Measurements from ENCODE around the gene KIF23. TPM values are rescaled to one million over a fixed set of nuclear protein-coding genes. Genes with fewer than 3 reads are reported as not detected.

The KIF23 gene
- total and polyA plus RNA-seq, 2 donors (not counting 1 experiment from before 2014, with no cell fraction given), result 16.5 to 19.4 TPM

DNA sequence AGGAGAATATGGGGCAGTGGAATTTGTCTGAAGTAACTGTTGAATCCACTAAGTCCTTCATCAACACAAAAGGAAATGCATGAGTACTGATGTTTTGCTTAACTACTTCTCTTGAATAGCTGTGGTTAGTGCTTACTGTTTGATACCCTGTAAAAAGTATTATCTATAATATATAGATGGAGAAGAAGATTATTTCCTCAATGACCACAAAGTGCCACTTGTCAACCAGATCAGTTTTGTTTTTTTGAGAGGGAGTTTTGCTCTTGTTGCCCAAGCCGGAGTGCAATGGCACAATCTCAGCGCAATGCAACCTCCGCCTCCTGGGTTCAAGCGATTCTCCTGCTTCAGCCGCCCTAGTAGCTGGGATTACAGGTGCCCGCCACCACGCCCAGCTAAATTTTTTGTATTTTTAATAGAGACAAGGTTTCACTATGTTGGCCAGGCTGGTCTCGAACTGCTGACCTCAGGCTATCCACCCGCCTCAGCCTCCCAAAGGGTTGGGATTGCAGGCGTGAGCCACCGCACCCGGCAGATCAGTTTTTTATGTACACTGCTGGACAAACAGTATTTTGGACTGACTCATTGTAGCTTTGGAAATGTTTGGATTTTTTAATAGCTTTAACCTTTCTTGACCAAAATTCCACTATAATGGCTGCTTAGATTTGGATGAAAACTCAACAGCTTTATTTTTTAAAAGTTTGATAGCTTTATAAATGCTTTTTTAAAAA is 37.0 kb downstream of the KIF23 start:
- Histone ChIP-seq H3K4me2 (ENCODE audit: extremely low read depth, insufficient read depth, low read length) (no peak overlapping the region), H3K4me3 (replicated peaks in 1 of 4; ENCODE audit: control extremely low read depth in 1 of 4, insufficient read depth in 1 of 4, low read depth in 3 of 4, low read length in 4 of 4) (peak overlapping the region in 1 of 4 experiments; percentile 86), H3K9ac (ENCODE audit: insufficient read depth, low read length) (no peak overlapping the region), H4K20me1 (ENCODE audit: control insufficient read depth, extremely low read depth, insufficient read depth, low read length) (peaks cover 6% of the 10 kb centered on the region), H2AFZ (ENCODE audit: low read length) (no peak overlapping the region), H3K9me3 (ENCODE audit: control insufficient read depth, insufficient read depth, low read depth, low read length) (no peaks in the 10 kb centered on the region), H3K27me3 (ENCODE audit: control insufficient read depth, insufficient read depth, low read length) (no peaks in the 10 kb centered on the region), H3K36me3 (ENCODE audit: control insufficient read depth, insufficient read depth, low read length) (peaks cover 9% of the 10 kb centered on the region), H3K27ac (ENCODE audit: insufficient read depth, low read length) (no peak overlapping the region), H3K79me2 (ENCODE audit: control insufficient read depth, insufficient read depth, low read length) (peaks cover 34% of the 10 kb centered on the region), H3K4me1 (ENCODE audit: control insufficient read depth, extremely low read depth, insufficient read depth, low read length) (peaks cover 9% of the 10 kb centered on the region)
- DNase-seq (ENCODE audit: low read depth in 2 of 2), result no peak
- TF ChIP-seq, protein P1, sequence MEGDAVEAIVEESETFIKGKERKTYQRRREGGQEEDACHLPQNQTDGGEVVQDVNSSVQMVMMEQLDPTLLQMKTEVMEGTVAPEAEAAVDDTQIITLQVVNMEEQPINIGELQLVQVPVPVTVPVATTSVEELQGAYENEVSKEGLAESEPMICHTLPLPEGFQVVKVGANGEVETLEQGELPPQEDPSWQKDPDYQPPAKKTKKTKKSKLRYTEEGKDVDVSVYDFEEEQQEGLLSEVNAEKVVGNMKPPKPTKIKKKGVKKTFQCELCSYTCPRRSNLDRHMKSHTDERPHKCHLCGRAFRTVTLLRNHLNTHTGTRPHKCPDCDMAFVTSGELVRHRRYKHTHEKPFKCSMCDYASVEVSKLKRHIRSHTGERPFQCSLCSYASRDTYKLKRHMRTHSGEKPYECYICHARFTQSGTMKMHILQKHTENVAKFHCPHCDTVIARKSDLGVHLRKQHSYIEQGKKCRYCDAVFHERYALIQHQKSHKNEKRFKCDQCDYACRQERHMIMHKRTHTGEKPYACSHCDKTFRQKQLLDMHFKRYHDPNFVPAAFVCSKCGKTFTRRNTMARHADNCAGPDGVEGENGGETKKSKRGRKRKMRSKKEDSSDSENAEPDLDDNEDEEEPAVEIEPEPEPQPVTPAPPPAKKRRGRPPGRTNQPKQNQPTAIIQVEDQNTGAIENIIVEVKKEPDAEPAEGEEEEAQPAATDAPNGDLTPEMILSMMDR (conservative IDR thresholded peaks at IDR 0.05 in 1 of 2, IDR thresholded peaks at IDR 0.05 in 1 of 2; ENCODE audit: low read depth in 1 of 2, low read length in 2 of 2), result no peak
- no peak for TF ChIP-seq EZH2 (IDR thresholded peaks at IDR 0.05; ENCODE audit: low read length, missing control alignments)

DNA sequence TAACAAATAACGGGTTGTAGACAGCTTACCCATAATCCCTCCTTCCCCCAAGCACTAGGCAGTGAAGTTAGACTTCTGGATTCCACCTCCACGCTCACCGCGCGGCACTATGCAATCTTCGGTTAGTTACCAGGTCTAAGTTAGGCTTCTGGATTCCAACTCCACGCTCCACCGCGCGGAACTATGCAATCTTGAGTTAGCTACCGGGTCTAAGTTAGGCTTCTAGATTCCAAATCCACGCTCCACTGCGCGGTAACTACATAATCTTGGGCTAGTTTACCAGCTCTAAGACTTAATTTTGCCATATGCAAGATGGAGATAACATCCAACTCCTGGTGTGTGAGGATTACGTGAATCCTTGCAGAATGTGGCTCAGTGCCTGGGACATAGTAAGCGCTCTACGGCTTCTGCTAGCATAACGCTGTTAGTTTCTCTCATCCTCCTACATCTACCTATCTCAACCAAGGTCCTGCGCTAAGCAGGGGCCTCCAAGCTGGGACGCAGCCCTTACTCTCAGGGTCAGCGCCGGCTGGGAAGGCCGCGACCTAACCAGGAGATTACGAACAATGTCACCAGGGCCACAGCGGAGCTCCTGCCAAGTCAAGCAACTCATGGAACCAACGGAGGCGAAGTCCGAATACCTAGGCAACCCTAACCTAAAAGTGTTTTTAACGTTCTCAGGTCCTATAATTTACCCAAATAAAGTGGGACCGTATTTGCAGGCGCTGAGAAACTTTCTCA is 38.0 kb downstream of the KIF23 start:
- Histone ChIP-seq H3K4me2 (ENCODE audit: extremely low read depth, insufficient read depth, low read length) (peak overlapping the region; percentile 53), H4K20me1 (ENCODE audit: control insufficient read depth, extremely low read depth, insufficient read depth, low read length) (peaks cover 6% of the 10 kb centered on the region), H3K27me3 (ENCODE audit: control insufficient read depth, insufficient read depth, low read length) (no peaks in the 10 kb centered on the region), H3K36me3 (ENCODE audit: control insufficient read depth, insufficient read depth, low read length) (peaks cover 6% of the 10 kb centered on the region), H3K4me1 (ENCODE audit: control insufficient read depth, extremely low read depth, insufficient read depth, low read length) (peaks cover 9% of the 10 kb centered on the region), H3K79me2 (ENCODE audit: control insufficient read depth, insufficient read depth, low read length) (peaks cover 34% of the 10 kb centered on the region), H2AFZ (ENCODE audit: low read length) (peak overlapping the region; percentile 60), H3K27ac (ENCODE audit: insufficient read depth, low read length) (peak overlapping the region; percentile 44), H3K9ac (ENCODE audit: insufficient read depth, low read length) (peak overlapping the region; percentile 82), H3K9me3 (ENCODE audit: control insufficient read depth, insufficient read depth, low read depth, low read length) (no peaks in the 10 kb centered on the region), H3K4me3 (replicated peaks in 1 of 4; ENCODE audit: control extremely low read depth in 1 of 4, insufficient read depth in 1 of 4, low read depth in 3 of 4, low read length in 4 of 4) (peak overlapping the region; percentile 71 to 97 (median 81))
- TF ChIP-seq EZH2 (IDR thresholded peaks at IDR 0.05; ENCODE audit: low read length, missing control alignments), result no peak
- TF ChIP-seq, protein P1 (conservative IDR thresholded peaks at IDR 0.05 in 1 of 2, IDR thresholded peaks at IDR 0.05 in 1 of 2; ENCODE audit: low read depth in 1 of 2, low read length in 2 of 2), result no peak
- DNase-seq (ENCODE audit: low read depth in 2 of 2), result peak; percentile 57 to 70

Measured in fibroblast of lung (primary cell).